WTC11 (cell line): Measurements from ENCODE around the gene ZNF550. TPM values are rescaled to one million over a fixed set of nuclear protein-coding genes. Genes with fewer than 3 reads are reported as not detected.

Experiments used
- ATAC-seq: fragments of 200-7000 bp; cut with Tn5 transposase; 2 replicates; pipeline ENCODE4 v1.10.0; 2021; ENCODE audit warnings: mild to moderate bottlenecking, moderate library complexity
- CTCF ChIA-PET: fragments of 300-600 bp; sonication (Branson Sonifier 250); formaldehyde crosslinking; loops from one replicate; lab custom pipeline; 2021; ENCODE audit warnings: antibody characterized with exemption; lab: Charles Lee
- POLR2A ChIA-PET: fragments of 350-600 bp; sonication (Branson Sonifier 250); formaldehyde crosslinking; loops from one replicate; lab custom pipeline; 2021; ENCODE audit warnings: antibody characterized with exemption; lab: Charles Lee
- DNase-seq: peaks from one replicate; pipeline ENCODE4 v3.0.0; 2021; ENCODE audit warnings: low spot score
- H3K27ac Mint-ChIP-seq: 2 replicates; pipeline ENCODE4 v1.8.0; 2021; ENCODE audit warnings: mixed read lengths
- H3K27me3 Mint-ChIP-seq: 2 replicates; pipeline ENCODE4 v1.8.0; 2021; ENCODE audit warnings: low read depth, mild to moderate bottlenecking, moderate library complexity, mixed read lengths
- H3K36me3 Mint-ChIP-seq: 2 replicates; pipeline ENCODE4 v1.8.0; 2021; ENCODE audit warnings: mixed read lengths
- H3K4me1 Mint-ChIP-seq: 2 replicates; pipeline ENCODE4 v1.8.0; 2022; ENCODE audit warnings: mixed read lengths
- H3K4me3 Mint-ChIP-seq: 2 replicates; pipeline ENCODE4 v1.8.0; 2021; ENCODE audit warnings: mild to moderate bottlenecking, moderate library complexity, mixed read lengths
- H3K9me3 Mint-ChIP-seq: 2 replicates; pipeline ENCODE4 v1.8.0; 2021; ENCODE audit warnings: mixed read lengths
- CBFB ChIP-seq: sonication (generic); formaldehyde crosslinking; IDR thresholded peaks from 2 replicates; pipeline ENCODE4 v1.8.1; 2022; ENCODE audit warnings: mild to moderate bottlenecking, low read depth, missing genetic modification reagents
- CREB1 ChIP-seq: sonication (generic); formaldehyde crosslinking; IDR thresholded peaks from 2 replicates; pipeline ENCODE4 v1.8.0; 2023; ENCODE audit warnings: mild to moderate bottlenecking, missing genetic modification reagents
- CREM ChIP-seq: sonication (generic); formaldehyde crosslinking; IDR thresholded peaks from 2 replicates; pipeline ENCODE4 v1.8.1; 2022; ENCODE audit warnings: mild to moderate bottlenecking, missing genetic modification reagents, moderate library complexity
- E2F4 ChIP-seq: sonication (generic); formaldehyde crosslinking; IDR thresholded peaks from 2 replicates; pipeline ENCODE4 v1.8.1; 2022; ENCODE audit warnings: low read depth, mild to moderate bottlenecking, moderate library complexity, missing genetic modification reagents, borderline replicate concordance
- ESRRA ChIP-seq: sonication (generic); formaldehyde crosslinking; IDR thresholded peaks from 2 replicates; pipeline ENCODE4 v1.8.1; 2022; ENCODE audit warnings: mild to moderate bottlenecking, missing genetic modification reagents, borderline replicate concordance
- ETV6 ChIP-seq: sonication (generic); formaldehyde crosslinking; IDR thresholded peaks from 2 replicates; pipeline ENCODE4 v1.8.1; 2022; ENCODE audit warnings: mild to moderate bottlenecking, missing genetic modification reagents
- GRHL2 ChIP-seq: fragments of 250-450 bp; sonication (Bioruptor Pico); IDR thresholded peaks from 2 replicates; pipeline ENCODE4 v1.8.0; 2022; ENCODE audit warnings: mild to moderate bottlenecking, moderate library complexity; ENCODE audit not compliant: insufficient replicate concordance, severe bottlenecking
- GTF2I ChIP-seq: fragments of 250-450 bp; sonication (Bioruptor Pico); conservative IDR thresholded peaks from 2 replicates; pipeline ENCODE4 v1.4.0; 2021; ENCODE audit warnings: mild to moderate bottlenecking
- HMGA2 ChIP-seq: fragments of 250-450 bp; sonication (Bioruptor Pico); IDR thresholded peaks from 2 replicates; pipeline ENCODE4 v1.4.0; 2021; ENCODE audit warnings: mild to moderate bottlenecking, moderate library complexity
- IRF1 ChIP-seq: sonication (generic); formaldehyde crosslinking; IDR thresholded peaks from 2 replicates; pipeline ENCODE4 v1.8.0; 2023; ENCODE audit warnings: missing genetic modification reagents
- JAZF1 ChIP-seq: fragments of 250-450 bp; sonication (Bioruptor Pico); IDR thresholded peaks from 2 replicates; pipeline ENCODE4 v1.9.0; 2021; ENCODE audit warnings: moderate library complexity, mild to moderate bottlenecking, inconsistent platforms
- JUN ChIP-seq: sonication (generic); formaldehyde crosslinking; IDR thresholded peaks from 2 replicates; pipeline ENCODE4 v1.8.0; 2023; ENCODE audit warnings: mild to moderate bottlenecking, missing genetic modification reagents
- PREB ChIP-seq: sonication (generic); formaldehyde crosslinking; IDR thresholded peaks from 2 replicates; pipeline ENCODE4 v1.8.1; 2022; ENCODE audit warnings: mild to moderate bottlenecking, missing genetic modification reagents, moderate library complexity, borderline replicate concordance
- PRRX2 ChIP-seq: fragments of 250-450 bp; sonication (Bioruptor Pico); IDR thresholded peaks from 2 replicates; pipeline ENCODE4 v1.8.0; 2021; ENCODE audit warnings: mild to moderate bottlenecking
- RELA ChIP-seq: sonication (generic); formaldehyde crosslinking; IDR thresholded peaks from 2 replicates; pipeline ENCODE4 v1.8.1; 2022; ENCODE audit warnings: missing genetic modification reagents, mild to moderate bottlenecking, borderline replicate concordance
- SMAD3 ChIP-seq: sonication (generic); formaldehyde crosslinking; IDR thresholded peaks from 2 replicates; pipeline ENCODE4 v1.8.0; 2022; ENCODE audit warnings: missing genetic modification reagents, mild to moderate bottlenecking, borderline replicate concordance
- STAT6 ChIP-seq: sonication (generic); formaldehyde crosslinking; conservative IDR thresholded peaks from 2 replicates; pipeline ENCODE4 v1.8.1; 2023; ENCODE audit warnings: mild to moderate bottlenecking, low read depth, missing genetic modification reagents, moderate library complexity
- USF1 ChIP-seq: sonication (generic); formaldehyde crosslinking; IDR thresholded peaks from 2 replicates; pipeline ENCODE4 v1.8.0; 2022; ENCODE audit warnings: mild to moderate bottlenecking, missing genetic modification reagents
- ZNF219 ChIP-seq: sonication (generic); formaldehyde crosslinking; IDR thresholded peaks from 2 replicates; pipeline ENCODE4 v1.8.0; 2023; ENCODE audit warnings: missing genetic modification reagents, mild to moderate bottlenecking, borderline replicate concordance
- ZNF232 ChIP-seq: sonication (generic); formaldehyde crosslinking; IDR thresholded peaks from 2 replicates; pipeline ENCODE4 v1.8.0; 2022; ENCODE audit warnings: mild to moderate bottlenecking, missing genetic modification reagents
- ZNF423 ChIP-seq: fragments of 250-450 bp; sonication (Bioruptor Pico); IDR thresholded peaks from 2 replicates; pipeline ENCODE4 v2.1.2; 2022; ENCODE audit warnings: mild to moderate bottlenecking, moderate library complexity
- ZNF512 ChIP-seq: sonication (generic); formaldehyde crosslinking; IDR thresholded peaks from 2 replicates; pipeline ENCODE4 v1.8.1; 2022; ENCODE audit warnings: missing genetic modification reagents, borderline replicate concordance
- total RNA-seq: library from RNA; stranded (reverse); gene quantifications from 3 replicates; pipeline ENCODE4 v1.2.3, GENCODE V29; 2021

Gene ZNF550
- total RNA-seq, 1 experiment from 2014 or later, result 17.5 TPM

- Mint-ChIP-seq H3K4me3 (no peak overlapping the region), H3K27ac (no peak overlapping the region)
These were observed 44.4 kb downstream of the ZNF550 start for GRCh38 chr19:57515255-57515654.

GRCh38 chr19:57512845-57513244 is 46.8 kb downstream of the ZNF550 start:
- Mint-ChIP-seq H3K36me3 (peaks cover 64% of the 10 kb centered on the region), H3K9me3 (peaks cover 71% of the 10 kb centered on the region), H3K27ac (no peak overlapping the region), H3K4me1 (no peaks in the 10 kb centered on the region)
- no peak for ATAC-seq
- DNase-seq, result no peak
- ChIA-PET POLR2A (no interaction called here), CTCF (no interaction called here)
- TF ChIP-seq JAZF1 (CRISPR knock-in tag) (no peak), JUN (CRISPR knock-in tag) (no peak), IRF1 (no peak), SMAD3 (no peak), CREB1 (CRISPR knock-in tag) (no peak), STAT6 (CRISPR knock-in tag) (no peak), CREM (no peak), ZNF512 (no peak), USF1 (CRISPR knock-in tag) (no peak)
- TF ChIP-seq, all 79 proteins: peak for 0
- Mint-ChIP-seq H3K27me3 (peaks cover 9% of the 10 kb centered on the region), H3K4me3 (no peak overlapping the region)

More at GRCh38 chr19:57515255-57515654, 44.4 kb downstream of the ZNF550 start:
- POLR2A ChIA-PET, result no interaction called here
- no peaks in the 10 kb centered on the region for H3K4me1 Mint-ChIP-seq
- DNase-seq (no peak), ATAC-seq (no peak)
- H3K27me3 Mint-ChIP-seq, result peaks cover 18% of the 10 kb centered on the region
- H3K36me3 Mint-ChIP-seq, result peaks cover 43% of the 10 kb centered on the region
- peaks cover 57% of the 10 kb centered on the region for H3K9me3 Mint-ChIP-seq
- CTCF ChIA-PET, result no interaction called here
- TF ChIP-seq GTF2I, result no peak
- no peak for TF ChIP-seq CREM
- TF ChIP-seq ZNF423, result no peak
- no peak for TF ChIP-seq ZNF232 (CRISPR knock-in tag)

- H3K27me3 Mint-ChIP-seq, result peaks cover 9% of the 10 kb centered on the region
- POLR2A ChIA-PET, result no interaction called here
- ATAC-seq (no peak), DNase-seq (no peak)
- peaks cover 76% of the 10 kb centered on the region for H3K36me3 Mint-ChIP-seq
- no peaks in the 10 kb centered on the region for H3K4me1 Mint-ChIP-seq
- peaks cover 71% of the 10 kb centered on the region for H3K9me3 Mint-ChIP-seq
- H3K27ac Mint-ChIP-seq, result no peak overlapping the region
- no peak overlapping the region for H3K4me3 Mint-ChIP-seq
- CTCF ChIA-PET, result no interaction called here
- TF ChIP-seq PREB (CRISPR knock-in tag), result no peak
These were observed 48.2 kb downstream of the ZNF550 start for GRCh38 chr19:57511484-57511883.

GRCh38 chr19:57506163-57506562 is 53.5 kb downstream of the ZNF550 start:
- Mint-ChIP-seq H3K4me3 (no peak overlapping the region), H3K27ac (no peak overlapping the region), H3K27me3 (no peaks in the 10 kb centered on the region), H3K36me3 (peaks cover 64% of the 10 kb centered on the region), H3K4me1 (no peaks in the 10 kb centered on the region; the same call in 1 of the 2 replicates), H3K9me3 (peaks cover 28% of the 10 kb centered on the region)
- ChIA-PET CTCF (no interaction called here), POLR2A (no interaction called here)
- TF ChIP-seq PRRX2 (CRISPR knock-in tag) (no peak), GRHL2 (CRISPR knock-in tag) (no peak), E2F4 (CRISPR knock-in tag) (no peak), RELA (no peak), ETV6 (no peak), ZNF219 (no peak), CBFB (CRISPR knock-in tag) (no peak), ESRRA (CRISPR knock-in tag) (no peak), HMGA2 (CRISPR knock-in tag) (no peak)
- DNase-seq (no peak), ATAC-seq (no peak)
